ENCODE results near the gene ARHGAP26. TPM values are rescaled to one million over a fixed set of nuclear protein-coding genes. Genes with fewer than 3 reads are reported as not detected.

Gene ARHGAP26
- total RNA-seq, 1 experiment from 2014 or later, result 65.5 TPM

DNA sequence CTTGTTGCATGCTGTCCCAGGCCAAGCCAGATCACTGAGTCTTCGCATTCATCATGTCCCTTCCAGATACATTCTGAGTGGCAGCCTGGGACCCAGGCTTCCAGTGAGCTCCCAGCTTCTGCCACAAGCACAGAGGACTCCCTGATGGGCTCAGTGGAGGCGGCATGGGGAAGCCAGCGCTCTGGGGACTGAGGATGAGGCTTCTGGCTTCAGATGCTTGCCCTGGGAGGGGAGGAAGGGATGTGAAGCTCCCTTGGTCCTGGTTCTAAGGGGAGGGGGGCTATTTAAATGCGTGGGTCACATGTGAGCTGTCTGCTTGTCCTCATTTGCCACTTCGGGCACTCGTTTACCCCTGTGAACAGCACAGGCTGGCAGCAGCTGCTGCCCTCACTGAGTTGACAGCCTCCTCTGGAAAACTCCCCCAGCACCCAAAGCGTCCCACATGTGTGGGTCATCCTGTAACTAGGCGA is 459.3 kb downstream of the ARHGAP26 start:
- ATAC-seq (peak; percentile 62), DNase-seq (ENCODE audit: low read depth, low spot score) (no peak)
- CTCF ChIA-PET, result no interaction called here
- no peaks in the 10 kb centered on the region for H3K36me3 ChIP-seq (ENCODE audit: control insufficient read depth, insufficient read depth, low read length)
- intact Hi-C loops (cut with micrococcal nuclease; ENCODE audit: unreplicated experiment) (no loop called here), in situ Hi-C loops (cut with HindIII; ENCODE audit: low pct_unique_long_range_greater_than_20kb, low sequenced_read_pairs) (no loop called here)
- H3K9me3 ChIP-seq (ENCODE audit: control insufficient read depth, insufficient read depth, low read depth, low read length), result no peaks in the 10 kb centered on the region
- POLR2A ChIA-PET, result no interaction called here
- no peak overlapping the region for H3K4me3 ChIP-seq (ENCODE audit: low read depth in 2 of 2, low read length in 2 of 2)
- no peaks in the 10 kb centered on the region for H3K27me3 ChIP-seq (ENCODE audit: control insufficient read depth, insufficient read depth, low read length)
- peaks cover 8% of the 10 kb centered on the region for H3K4me1 ChIP-seq (ENCODE audit: control insufficient read depth, insufficient read depth, low read length)
- BruUV-seq (replicated peaks), result no TSS peak
- TF ChIP-seq, protein P1, sequence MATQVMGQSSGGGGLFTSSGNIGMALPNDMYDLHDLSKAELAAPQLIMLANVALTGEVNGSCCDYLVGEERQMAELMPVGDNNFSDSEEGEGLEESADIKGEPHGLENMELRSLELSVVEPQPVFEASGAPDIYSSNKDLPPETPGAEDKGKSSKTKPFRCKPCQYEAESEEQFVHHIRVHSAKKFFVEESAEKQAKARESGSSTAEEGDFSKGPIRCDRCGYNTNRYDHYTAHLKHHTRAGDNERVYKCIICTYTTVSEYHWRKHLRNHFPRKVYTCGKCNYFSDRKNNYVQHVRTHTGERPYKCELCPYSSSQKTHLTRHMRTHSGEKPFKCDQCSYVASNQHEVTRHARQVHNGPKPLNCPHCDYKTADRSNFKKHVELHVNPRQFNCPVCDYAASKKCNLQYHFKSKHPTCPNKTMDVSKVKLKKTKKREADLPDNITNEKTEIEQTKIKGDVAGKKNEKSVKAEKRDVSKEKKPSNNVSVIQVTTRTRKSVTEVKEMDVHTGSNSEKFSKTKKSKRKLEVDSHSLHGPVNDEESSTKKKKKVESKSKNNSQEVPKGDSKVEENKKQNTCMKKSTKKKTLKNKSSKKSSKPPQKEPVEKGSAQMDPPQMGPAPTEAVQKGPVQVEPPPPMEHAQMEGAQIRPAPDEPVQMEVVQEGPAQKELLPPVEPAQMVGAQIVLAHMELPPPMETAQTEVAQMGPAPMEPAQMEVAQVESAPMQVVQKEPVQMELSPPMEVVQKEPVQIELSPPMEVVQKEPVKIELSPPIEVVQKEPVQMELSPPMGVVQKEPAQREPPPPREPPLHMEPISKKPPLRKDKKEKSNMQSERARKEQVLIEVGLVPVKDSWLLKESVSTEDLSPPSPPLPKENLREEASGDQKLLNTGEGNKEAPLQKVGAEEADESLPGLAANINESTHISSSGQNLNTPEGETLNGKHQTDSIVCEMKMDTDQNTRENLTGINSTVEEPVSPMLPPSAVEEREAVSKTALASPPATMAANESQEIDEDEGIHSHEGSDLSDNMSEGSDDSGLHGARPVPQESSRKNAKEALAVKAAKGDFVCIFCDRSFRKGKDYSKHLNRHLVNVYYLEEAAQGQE (IDR thresholded peaks at IDR 0.05; ENCODE audit: insufficient read depth in 1 of 2, low read depth in 2 of 2, low read length in 1 of 2), result no peak
- TF ChIP-seq SIN3A (IDR thresholded peaks at IDR 0.05; ENCODE audit: borderline replicate concordance, insufficient read depth, low read depth, low read length) (no peak), TCF7L2 (IDR thresholded peaks at IDR 0.05; ENCODE audit: low read depth, low read length) (no peak), POLR2AphosphoS5 (IDR thresholded peaks at IDR 0.05; ENCODE audit: low read depth, low read length) (no peak)
- TF ChIP-seq, protein P2, sequence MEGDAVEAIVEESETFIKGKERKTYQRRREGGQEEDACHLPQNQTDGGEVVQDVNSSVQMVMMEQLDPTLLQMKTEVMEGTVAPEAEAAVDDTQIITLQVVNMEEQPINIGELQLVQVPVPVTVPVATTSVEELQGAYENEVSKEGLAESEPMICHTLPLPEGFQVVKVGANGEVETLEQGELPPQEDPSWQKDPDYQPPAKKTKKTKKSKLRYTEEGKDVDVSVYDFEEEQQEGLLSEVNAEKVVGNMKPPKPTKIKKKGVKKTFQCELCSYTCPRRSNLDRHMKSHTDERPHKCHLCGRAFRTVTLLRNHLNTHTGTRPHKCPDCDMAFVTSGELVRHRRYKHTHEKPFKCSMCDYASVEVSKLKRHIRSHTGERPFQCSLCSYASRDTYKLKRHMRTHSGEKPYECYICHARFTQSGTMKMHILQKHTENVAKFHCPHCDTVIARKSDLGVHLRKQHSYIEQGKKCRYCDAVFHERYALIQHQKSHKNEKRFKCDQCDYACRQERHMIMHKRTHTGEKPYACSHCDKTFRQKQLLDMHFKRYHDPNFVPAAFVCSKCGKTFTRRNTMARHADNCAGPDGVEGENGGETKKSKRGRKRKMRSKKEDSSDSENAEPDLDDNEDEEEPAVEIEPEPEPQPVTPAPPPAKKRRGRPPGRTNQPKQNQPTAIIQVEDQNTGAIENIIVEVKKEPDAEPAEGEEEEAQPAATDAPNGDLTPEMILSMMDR (IDR thresholded peaks at IDR 0.05), result no peak
- H3K27ac ChIP-seq (ENCODE audit: low read length), result peak overlapping the region; percentile 64

DNA sequence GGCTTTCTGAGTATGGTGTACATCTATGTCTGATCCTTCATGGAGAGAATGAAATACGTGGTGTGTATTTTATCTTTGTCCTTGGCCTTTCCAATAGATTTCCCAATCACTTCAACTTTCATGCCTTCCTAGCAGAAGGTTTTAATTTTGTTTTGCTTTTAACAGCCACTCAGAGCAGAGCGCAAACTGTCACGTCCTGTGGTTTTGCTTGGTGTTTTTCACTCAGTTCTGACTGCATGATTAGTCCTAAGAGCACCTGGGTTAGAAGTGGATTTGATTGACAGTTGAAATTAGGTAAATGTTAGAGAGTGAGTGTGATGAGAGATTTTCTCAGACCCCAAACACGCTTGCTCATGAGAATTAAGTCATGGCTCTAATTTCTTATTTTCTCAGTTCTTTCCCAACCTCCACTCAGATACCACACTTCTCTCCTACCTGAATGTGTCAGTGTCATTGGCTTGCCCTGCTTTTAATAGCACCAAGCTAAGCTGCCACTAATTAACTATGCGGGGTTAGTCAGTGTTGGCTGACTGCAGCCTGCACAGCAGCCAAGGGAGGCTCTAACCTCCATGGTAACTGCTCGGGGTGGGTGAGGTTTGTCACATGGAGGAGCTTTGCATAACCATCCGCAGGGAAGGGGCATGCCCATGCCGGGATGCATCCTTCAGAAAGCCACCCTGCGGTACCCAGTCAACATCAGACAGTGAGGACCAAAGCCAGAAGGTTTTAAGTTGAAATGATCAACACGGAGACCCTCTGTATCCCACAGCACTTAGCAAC is 459.9 kb downstream of the ARHGAP26 start:
- H3K9me3 ChIP-seq (ENCODE audit: control insufficient read depth, insufficient read depth, low read depth, low read length), result no peaks in the 10 kb centered on the region
- intact Hi-C loops (cut with micrococcal nuclease; ENCODE audit: unreplicated experiment), result no loop called here
- H3K27me3 ChIP-seq (ENCODE audit: control insufficient read depth, insufficient read depth, low read length), result no peaks in the 10 kb centered on the region
- no peaks in the 10 kb centered on the region for H3K36me3 ChIP-seq (ENCODE audit: control insufficient read depth, insufficient read depth, low read length)
- DNase-seq (ENCODE audit: low read depth, low spot score) (no peak), ATAC-seq (peak; percentile 35)
- BruUV-seq (replicated peaks), result no TSS peak
- peak overlapping the region; percentile 64; the same call in 1 of the 2 replicates for H3K27ac ChIP-seq (ENCODE audit: low read length)
- in situ Hi-C loops (cut with HindIII; ENCODE audit: low pct_unique_long_range_greater_than_20kb, low sequenced_read_pairs), result no loop called here
- CTCF ChIA-PET, result no interaction called here
- peaks cover 8% of the 10 kb centered on the region for H3K4me1 ChIP-seq (ENCODE audit: control insufficient read depth, insufficient read depth, low read length)
- POLR2A ChIA-PET, result no interaction called here
- TF ChIP-seq POLR2AphosphoS5 (IDR thresholded peaks at IDR 0.05; ENCODE audit: low read depth, low read length) (no peak), SIN3A (IDR thresholded peaks at IDR 0.05; ENCODE audit: borderline replicate concordance, insufficient read depth, low read depth, low read length) (no peak), TCF7L2 (IDR thresholded peaks at IDR 0.05; ENCODE audit: low read depth, low read length) (no peak)
- TF ChIP-seq, protein P2 (IDR thresholded peaks at IDR 0.05), result no peak
- TF ChIP-seq, protein P1 (IDR thresholded peaks at IDR 0.05; ENCODE audit: insufficient read depth in 1 of 2, low read depth in 2 of 2, low read length in 1 of 2), result no peak
- no peak overlapping the region for H3K4me3 ChIP-seq (ENCODE audit: low read depth in 2 of 2, low read length in 2 of 2)
